GM18508 (cell line): ENCODE measurements around the gene MED20.

ENCODE experiments used
- ATAC-seq: cut with Tn5 transposase; IDR thresholded peaks from one replicate; pipeline ENCODE4 v1.9.1; 2021; ENCODE audit warnings: moderate number of reproducible peaks; ENCODE audit not compliant: insufficient read depth, unreplicated experiment

Gene MED20

GRCh38 chr6:41914869-41915530 lies 5.9 kb downstream of the MED20 start:
- ATAC-seq = no peak

GRCh38 chr6:41914343-41914742 lies 6.6 kb downstream of the MED20 start:
- no peak for ATAC-seq

DNA sequence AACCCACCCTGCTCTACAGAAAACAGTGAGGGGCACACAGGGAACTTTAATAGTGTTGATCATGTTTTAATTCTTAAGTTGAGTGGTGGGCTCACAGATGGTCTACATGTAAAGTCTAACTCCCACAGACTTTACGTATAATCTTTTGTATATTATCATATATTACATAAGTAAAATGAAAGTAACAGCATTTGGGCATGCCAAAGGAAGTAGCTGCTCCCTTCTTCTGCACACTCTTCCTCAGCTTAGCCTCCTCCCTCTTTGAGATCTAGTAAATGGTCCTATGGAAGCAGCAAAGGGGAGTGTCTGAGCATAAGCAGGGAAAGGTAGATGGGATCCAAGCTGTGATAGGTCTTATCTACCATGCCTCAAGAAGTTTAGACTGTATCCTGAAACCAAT lies 11.2 kb downstream of the MED20 start:
- no peak for ATAC-seq

DNA sequence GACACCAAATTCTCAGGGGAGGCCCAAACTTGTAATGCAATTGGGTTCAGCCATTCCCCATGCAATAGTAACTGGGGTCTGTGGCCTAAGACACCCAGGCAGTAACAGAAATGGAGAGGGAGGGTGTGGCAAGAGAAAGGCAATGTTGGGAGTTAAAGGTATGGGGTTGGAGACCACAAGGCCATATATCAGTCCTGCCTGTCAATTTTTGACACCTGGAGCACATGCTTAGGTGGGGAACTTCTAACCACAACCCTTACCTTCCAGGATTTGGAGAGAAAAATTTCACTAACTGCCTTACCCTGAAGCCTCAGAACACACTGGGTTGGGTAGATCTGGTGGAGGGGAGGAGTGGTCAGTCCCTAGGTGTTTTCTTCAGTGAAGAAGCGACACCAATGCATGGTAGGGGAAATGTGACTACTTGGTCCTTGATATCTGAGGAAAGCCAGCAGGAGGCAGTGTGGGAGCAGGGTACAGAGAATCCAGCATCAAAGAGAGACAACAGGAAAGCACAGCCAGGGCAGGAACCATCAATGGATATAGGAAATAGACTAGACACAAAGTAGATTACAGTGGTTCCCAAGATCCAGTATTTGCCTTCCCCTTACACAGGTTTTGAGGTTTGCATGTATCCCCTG lies 18.9 kb downstream of the MED20 start:
- ATAC-seq = no peak

GRCh38 chr6:41900861-41901260 lies 20.1 kb downstream of the MED20 start:
- ATAC-seq = no peak

DNA sequence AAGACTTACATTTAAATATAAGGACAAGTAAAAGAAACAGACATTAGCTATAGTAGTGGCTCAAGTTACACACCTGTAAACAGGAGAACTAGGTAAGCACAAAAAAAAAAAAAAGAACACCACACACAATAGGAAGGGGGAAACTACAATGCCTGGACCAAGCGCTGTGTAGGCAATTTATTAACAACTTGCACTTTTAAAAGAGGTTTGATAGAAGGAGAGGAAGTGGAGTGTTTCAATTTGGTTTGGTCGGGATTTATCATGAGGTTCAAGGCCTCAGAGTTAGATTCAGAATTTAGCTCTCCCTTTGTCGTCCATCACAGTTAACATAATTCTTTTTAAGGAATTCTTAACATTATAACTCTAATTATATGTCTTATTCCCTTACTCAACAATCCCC lies 24.7 kb downstream of the MED20 start:
- no peak for ATAC-seq

DNA sequence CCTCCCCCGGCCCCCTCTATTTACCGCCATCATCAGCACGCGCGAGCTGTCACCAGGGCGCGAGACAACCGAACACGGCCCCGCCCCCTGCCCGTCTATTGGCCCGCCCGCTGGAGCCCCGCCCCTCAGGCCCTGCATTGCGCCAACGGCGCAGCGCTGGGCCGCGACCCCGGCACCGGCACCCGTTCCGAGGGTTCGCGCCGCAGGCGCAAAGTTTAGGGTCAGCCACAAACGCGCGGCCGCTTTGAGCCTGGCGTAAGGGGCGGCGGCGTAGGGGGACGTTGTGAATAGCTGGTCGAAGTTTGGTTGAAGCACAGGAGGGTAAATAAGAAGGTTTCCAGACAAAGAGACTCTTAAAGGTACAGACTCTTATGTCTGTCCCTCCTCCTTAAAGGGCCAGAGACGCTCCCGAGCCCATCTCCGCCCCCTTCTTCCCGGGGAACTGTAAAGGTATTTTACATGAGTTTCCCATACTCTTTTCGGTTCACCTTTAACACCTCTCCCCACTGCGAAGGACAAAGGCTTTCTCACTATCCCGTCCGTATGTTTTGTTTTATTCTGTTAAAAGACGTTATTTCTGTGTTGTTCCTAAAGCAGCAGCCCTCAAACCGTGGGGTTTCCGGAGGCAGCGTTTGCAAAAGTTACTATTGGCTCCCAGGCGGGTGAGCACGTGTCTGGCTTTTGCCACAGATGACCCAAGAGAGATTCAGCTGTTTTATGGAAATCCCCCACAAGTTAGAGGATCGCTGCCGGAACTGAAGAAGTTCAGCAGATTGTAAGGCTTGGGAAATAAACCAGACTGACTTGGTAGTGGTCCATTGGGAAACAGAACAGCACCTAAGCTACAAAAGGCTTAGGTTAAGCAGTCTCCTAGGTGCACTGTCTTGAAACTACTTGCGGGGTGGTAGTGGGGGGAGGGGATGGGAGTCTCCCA lies 25.4 kb downstream of the MED20 start, which contains the start of gene USP49:
TSS of gene USP49 (minus strand) at position 76 of the 934 bp plus-strand sequence. CDS start 88,392 bp downstream, outside the sequence.
- peak; percentile 52 for ATAC-seq

DNA sequence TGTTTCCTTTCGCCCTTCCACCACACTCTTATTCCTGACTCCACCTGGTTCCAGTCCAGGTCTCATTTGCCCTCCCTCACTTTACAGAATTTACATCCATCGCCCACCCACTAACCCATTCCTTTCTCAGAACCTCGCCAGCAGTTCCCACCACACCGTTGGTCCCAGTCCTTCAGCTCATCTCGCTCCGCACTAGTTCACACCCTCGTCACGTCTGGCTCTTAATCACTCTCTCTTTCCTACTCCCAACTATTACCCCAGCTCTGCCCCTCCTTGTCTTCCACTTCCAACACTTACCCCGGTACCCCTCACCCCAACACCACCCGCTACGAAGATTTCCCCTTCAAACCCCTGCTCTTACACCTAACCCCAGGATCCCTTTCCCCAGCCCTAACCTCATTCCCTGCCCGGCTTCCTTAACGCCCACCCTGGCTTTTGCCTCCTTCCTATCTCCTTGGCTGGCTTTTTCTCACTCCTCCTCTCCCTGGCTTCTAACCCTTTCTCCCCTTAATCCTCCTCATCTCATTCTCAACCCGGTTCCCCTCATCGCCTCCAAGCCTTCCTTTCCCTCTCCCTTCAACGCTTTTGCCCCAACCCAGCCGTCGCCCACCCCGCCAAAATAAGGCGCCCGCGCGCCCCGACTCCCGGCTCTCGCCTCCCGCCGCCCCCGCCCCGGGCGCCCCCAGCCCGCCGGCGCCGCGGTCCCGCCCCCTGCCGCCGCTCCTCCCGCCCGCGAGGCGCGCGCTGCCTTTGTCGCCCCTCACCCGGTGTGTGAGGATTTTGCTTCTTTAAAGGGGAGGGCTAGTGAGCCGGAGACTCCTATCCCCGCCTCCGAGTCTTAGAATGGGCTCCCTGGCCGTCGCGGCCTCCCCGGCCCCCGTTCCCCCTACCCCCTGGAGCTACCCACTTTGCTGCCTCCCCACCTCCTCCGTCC lies 26.3 kb downstream of the MED20 start:
- ATAC-seq = no peak

- no peak for ATAC-seq
These were observed 27.9 kb downstream of the MED20 start for GRCh38 chr6:41892921-41893564.

DNA sequence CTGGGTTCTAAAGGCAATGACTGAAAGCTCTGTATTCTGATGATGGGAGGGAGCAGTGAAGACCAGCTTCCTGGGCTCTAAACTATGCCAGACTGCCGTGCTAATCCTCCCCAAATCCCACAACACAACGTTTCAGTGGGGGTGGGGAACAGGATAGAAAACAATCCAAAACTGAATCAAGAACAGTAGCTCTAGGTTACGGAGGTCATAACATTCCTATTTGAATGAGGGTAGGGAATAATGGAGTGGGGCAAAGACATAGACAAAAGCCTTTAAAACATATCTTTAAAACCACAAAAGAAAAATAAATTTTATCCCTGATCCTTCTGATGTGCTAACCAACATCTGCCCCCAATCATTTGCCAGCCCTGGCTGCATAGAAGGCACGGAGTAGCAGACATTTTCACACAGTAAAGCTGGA lies 33.6 kb downstream of the MED20 start:
- ATAC-seq = no peak

DNA sequence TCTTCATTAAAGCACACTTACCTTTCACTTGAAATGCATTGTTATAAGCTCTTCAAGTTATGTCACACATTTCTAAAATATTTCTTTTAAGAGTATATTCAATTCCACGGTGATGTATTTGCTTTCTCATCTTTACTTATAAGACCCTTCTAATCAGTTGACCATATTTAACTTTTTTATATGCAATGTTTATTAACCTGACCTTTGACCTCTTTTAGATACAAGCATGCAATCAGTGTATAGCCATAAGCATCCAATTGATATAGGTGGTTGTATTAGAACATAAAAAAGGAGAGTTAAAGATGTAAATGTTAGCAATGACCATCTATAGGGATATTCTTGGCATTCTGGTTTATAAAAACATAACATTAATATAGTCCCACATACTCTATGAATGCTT lies 35.0 kb downstream of the MED20 start:
- no peak for ATAC-seq

- no peak for ATAC-seq
These were observed 36.0 kb downstream of the MED20 start for GRCh38 chr6:41884957-41885356.

DNA sequence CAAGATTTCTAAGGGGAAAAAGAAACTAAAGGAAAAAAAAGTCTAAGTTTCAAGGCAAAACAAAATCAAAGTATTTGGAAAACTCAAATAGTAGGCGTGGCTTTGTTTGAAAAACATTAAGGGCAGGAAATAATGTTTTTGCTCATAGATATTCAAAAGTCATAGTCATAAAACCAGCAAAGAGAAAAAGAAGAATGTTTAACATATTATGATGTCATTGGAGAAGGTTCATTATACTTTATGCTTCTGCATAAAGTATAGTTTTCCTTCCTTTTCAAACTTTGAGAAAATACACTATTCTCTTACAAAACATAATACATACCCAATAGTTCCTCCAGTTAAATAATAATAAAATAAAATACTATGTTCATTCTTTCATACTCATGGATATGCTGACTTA lies 39.4 kb downstream of the MED20 start:
- ATAC-seq = no peak

GRCh38 chr6:41878961-41879405 lies 42.0 kb downstream of the MED20 start:
- ATAC-seq = no peak

DNA sequence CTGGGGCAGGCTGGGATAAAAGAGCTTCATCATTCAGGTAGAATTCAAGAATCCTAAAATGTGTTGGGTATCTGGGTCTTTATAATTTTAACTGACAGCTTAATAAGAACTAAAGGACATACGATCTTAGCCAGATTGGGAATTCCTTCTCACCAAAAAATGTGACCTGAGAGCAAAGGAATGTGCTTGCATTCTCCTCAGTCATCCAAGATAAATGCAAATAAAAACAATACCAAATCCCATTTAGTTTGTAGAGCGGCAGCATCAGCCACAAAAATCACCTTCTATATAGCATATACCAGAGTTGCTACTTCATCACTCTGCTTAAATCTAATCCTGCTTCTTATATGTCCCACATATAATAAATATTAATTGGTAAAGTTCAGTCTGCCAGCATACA lies 42.7 kb downstream of the MED20 start:
- no peak for ATAC-seq

- no peak for ATAC-seq
These were observed 43.8 kb downstream of the MED20 start for GRCh38 chr6:41877051-41877680.

- no peak for ATAC-seq
These were observed 46.2 kb downstream of the MED20 start for GRCh38 chr6:41874741-41875140.

GRCh38 chr6:41872147-41872546 lies 48.8 kb downstream of the MED20 start:
- ATAC-seq = no peak

DNA sequence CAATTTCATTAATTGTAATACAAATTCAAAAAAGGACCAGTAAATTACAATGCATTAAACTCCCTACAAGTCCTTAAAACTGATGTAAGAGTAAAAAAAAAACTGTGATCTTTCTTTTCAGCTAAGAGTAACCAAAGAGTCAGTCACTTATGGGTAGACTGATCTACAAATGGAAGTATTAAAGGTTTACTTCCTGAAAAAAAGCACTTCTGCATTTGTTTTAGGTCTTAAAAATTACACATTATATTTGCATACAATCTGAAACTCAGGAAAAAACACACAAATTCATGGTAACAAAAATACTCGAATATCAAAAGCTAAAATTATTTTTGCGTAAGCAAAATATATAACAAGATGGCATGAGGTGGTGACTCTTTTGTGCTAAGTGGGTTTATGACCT lies 49.2 kb downstream of the MED20 start:
- no peak for ATAC-seq
